ENCODE measurements around the gene TP53RK. TPM values are rescaled to one million over a fixed set of nuclear protein-coding genes. Genes with fewer than 3 reads are reported as not detected.

Gene TP53RK
- total and polyA plus RNA-seq, 2 of the 13 experiments (the other 11 are each of a cell fraction or from before 2014, with no cell fraction given), result 12.9 to 25.5 TPM

- TF ChIP-seq, protein P1, sequence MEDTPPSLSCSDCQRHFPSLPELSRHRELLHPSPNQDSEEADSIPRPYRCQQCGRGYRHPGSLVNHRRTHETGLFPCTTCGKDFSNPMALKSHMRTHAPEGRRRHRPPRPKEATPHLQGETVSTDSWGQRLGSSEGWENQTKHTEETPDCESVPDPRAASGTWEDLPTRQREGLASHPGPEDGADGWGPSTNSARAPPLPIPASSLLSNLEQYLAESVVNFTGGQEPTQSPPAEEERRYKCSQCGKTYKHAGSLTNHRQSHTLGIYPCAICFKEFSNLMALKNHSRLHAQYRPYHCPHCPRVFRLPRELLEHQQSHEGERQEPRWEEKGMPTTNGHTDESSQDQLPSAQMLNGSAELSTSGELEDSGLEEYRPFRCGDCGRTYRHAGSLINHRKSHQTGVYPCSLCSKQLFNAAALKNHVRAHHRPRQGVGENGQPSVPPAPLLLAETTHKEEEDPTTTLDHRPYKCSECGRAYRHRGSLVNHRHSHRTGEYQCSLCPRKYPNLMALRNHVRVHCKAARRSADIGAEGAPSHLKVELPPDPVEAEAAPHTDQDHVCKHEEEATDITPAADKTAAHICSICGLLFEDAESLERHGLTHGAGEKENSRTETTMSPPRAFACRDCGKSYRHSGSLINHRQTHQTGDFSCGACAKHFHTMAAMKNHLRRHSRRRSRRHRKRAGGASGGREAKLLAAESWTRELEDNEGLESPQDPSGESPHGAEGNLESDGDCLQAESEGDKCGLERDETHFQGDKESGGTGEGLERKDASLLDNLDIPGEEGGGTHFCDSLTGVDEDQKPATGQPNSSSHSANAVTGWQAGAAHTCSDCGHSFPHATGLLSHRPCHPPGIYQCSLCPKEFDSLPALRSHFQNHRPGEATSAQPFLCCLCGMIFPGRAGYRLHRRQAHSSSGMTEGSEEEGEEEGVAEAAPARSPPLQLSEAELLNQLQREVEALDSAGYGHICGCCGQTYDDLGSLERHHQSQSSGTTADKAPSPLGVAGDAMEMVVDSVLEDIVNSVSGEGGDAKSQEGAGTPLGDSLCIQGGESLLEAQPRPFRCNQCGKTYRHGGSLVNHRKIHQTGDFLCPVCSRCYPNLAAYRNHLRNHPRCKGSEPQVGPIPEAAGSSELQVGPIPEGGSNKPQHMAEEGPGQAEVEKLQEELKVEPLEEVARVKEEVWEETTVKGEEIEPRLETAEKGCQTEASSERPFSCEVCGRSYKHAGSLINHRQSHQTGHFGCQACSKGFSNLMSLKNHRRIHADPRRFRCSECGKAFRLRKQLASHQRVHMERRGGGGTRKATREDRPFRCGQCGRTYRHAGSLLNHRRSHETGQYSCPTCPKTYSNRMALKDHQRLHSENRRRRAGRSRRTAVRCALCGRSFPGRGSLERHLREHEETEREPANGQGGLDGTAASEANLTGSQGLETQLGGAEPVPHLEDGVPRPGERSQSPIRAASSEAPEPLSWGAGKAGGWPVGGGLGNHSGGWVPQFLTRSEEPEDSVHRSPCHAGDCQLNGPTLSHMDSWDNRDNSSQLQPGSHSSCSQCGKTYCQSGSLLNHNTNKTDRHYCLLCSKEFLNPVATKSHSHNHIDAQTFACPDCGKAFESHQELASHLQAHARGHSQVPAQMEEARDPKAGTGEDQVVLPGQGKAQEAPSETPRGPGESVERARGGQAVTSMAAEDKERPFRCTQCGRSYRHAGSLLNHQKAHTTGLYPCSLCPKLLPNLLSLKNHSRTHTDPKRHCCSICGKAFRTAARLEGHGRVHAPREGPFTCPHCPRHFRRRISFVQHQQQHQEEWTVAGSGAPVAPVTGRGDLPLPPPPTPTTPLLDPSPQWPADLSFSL (CRISPR knock-in tag; IDR thresholded peaks at IDR 0.05), result no peak
- no peak for TF ChIP-seq ZNF343 (CRISPR knock-in tag; IDR thresholded peaks at IDR 0.05)
- no peak for TF ChIP-seq TFAP4 (IDR thresholded peaks at IDR 0.05; ENCODE audit: borderline replicate concordance, low read depth)
- no peak for TF ChIP-seq MXI1 (IDR thresholded peaks at IDR 0.05; ENCODE audit: borderline replicate concordance, low read depth, low read length)
- TF ChIP-seq ZNF660 (CRISPR knock-in tag; IDR thresholded peaks at IDR 0.05; ENCODE audit: borderline replicate concordance, low read depth), result no peak
- no peak for TF ChIP-seq ZNF331 (CRISPR knock-in tag; IDR thresholded peaks at IDR 0.05)
- TF ChIP-seq SRY (CRISPR knock-in tag; IDR thresholded peaks at IDR 0.05), result no peak
- no peak for TF ChIP-seq ZSCAN9 (CRISPR knock-in tag; IDR thresholded peaks at IDR 0.05; ENCODE audit: borderline replicate concordance)
- TF ChIP-seq ZNF225 (CRISPR knock-in tag; IDR thresholded peaks at IDR 0.05), result no peak
- no peak for TF ChIP-seq ZHX2 (IDR thresholded peaks at IDR 0.05; ENCODE audit: low read depth)
- no peak for TF ChIP-seq ZHX2 (CRISPR knock-in tag; IDR thresholded peaks at IDR 0.05; ENCODE audit: borderline replicate concordance)
- TF ChIP-seq SNAI1 (CRISPR knock-in tag; IDR thresholded peaks at IDR 0.05; ENCODE audit: borderline replicate concordance), result peak; percentile 16; the same call in 1 of the 2 replicates
- TF ChIP-seq TOE1 (CRISPR knock-in tag; IDR thresholded peaks at IDR 0.05), result no peak
- no peak for TF ChIP-seq PREB (CRISPR knock-in tag; IDR thresholded peaks at IDR 0.05)
- TF ChIP-seq, protein P2, sequence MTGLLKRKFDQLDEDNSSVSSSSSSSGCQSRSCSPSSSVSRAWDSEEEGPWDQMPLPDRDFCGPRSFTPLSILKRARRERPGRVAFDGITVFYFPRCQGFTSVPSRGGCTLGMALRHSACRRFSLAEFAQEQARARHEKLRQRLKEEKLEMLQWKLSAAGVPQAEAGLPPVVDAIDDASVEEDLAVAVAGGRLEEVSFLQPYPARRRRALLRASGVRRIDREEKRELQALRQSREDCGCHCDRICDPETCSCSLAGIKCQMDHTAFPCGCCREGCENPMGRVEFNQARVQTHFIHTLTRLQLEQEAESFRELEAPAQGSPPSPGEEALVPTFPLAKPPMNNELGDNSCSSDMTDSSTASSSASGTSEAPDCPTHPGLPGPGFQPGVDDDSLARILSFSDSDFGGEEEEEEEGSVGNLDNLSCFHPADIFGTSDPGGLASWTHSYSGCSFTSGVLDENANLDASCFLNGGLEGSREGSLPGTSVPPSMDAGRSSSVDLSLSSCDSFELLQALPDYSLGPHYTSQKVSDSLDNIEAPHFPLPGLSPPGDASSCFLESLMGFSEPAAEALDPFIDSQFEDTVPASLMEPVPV (CRISPR knock-in tag; IDR thresholded peaks at IDR 0.05), result no peak
Measured at GRCh38 chr20:46689754-46690085, 476 bp upstream of the TP53RK start (continued).

All from HepG2 (cell line).